PFSK-1 (cell line): Measurements from ENCODE around the gene RASAL2.

ENCODE experiments used
- FOXP2 ChIP-seq: optimal IDR thresholded peaks from 2 replicates; pipeline ENCODE3; 2011; ENCODE audit warnings: borderline replicate concordance, control low read depth, inconsistent platforms; ENCODE audit not compliant: insufficient read depth; ENCODE audit errors: extremely low read length, extremely low read depth
- POLR2AphosphoS5 ChIP-seq: IDR thresholded peaks from 2 replicates; pipeline ENCODE4 v1.6.1; 2012; ENCODE audit warnings: low read depth, mild to moderate bottlenecking, control low read depth, low read length, moderate library complexity
- SIN3A ChIP-seq: IDR thresholded peaks from 2 replicates; pipeline ENCODE4 v1.6.1; 2012; ENCODE audit warnings: mild to moderate bottlenecking, low read length, moderate library complexity, borderline replicate concordance; ENCODE audit not compliant: insufficient read depth
- TAF1 ChIP-seq: IDR thresholded peaks from 2 replicates; pipeline ENCODE4 v1.6.1; 2012; ENCODE audit warnings: low read length, control low read depth, borderline replicate concordance; ENCODE audit not compliant: insufficient read depth
- TF ChIP-seq, protein P1 (sequence below), 2 experiments: IDR thresholded peaks; 2 replicates each; pipeline versions ENCODE4 v1.6.1 to v1.8.0; 2011 to 2012; ENCODE audit warnings: low read depth in 2 of 2, low read length in 2 of 2, control low read depth in 1 of 2, inconsistent platforms in 1 of 2, mild to moderate bottlenecking in 1 of 2, moderate library complexity in 1 of 2; ENCODE audit not compliant: insufficient read depth in 1 of 2

RASAL2 gene

DNA sequence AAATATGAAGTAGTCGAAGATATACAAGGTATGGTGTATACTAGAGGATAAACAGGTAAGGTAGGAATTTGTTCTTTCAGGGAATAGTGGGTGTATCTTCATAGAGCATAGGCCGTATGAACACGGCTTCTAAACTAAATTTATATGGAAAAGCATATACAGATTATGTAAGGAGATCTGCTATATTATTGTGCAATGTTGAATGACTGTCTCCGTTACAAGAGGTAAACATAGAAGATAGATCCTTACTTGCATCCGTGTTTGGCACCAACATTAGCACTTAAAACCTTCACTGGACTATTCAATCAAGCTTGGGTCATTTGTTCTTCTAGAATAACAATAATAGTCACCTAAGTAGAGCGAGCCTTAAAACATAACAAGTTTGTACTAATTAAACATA is 357.0 kb downstream of the RASAL2 start:
- TF ChIP-seq SIN3A, result no peak
- TF ChIP-seq POLR2AphosphoS5, result no peak
- no peak for TF ChIP-seq FOXP2
- no peak for TF ChIP-seq TAF1
- TF ChIP-seq, protein P1, sequence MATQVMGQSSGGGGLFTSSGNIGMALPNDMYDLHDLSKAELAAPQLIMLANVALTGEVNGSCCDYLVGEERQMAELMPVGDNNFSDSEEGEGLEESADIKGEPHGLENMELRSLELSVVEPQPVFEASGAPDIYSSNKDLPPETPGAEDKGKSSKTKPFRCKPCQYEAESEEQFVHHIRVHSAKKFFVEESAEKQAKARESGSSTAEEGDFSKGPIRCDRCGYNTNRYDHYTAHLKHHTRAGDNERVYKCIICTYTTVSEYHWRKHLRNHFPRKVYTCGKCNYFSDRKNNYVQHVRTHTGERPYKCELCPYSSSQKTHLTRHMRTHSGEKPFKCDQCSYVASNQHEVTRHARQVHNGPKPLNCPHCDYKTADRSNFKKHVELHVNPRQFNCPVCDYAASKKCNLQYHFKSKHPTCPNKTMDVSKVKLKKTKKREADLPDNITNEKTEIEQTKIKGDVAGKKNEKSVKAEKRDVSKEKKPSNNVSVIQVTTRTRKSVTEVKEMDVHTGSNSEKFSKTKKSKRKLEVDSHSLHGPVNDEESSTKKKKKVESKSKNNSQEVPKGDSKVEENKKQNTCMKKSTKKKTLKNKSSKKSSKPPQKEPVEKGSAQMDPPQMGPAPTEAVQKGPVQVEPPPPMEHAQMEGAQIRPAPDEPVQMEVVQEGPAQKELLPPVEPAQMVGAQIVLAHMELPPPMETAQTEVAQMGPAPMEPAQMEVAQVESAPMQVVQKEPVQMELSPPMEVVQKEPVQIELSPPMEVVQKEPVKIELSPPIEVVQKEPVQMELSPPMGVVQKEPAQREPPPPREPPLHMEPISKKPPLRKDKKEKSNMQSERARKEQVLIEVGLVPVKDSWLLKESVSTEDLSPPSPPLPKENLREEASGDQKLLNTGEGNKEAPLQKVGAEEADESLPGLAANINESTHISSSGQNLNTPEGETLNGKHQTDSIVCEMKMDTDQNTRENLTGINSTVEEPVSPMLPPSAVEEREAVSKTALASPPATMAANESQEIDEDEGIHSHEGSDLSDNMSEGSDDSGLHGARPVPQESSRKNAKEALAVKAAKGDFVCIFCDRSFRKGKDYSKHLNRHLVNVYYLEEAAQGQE (IDR thresholded peaks at IDR 0.05; ENCODE audit: insufficient read depth in 1 of 2, low read depth in 2 of 2, low read length in 2 of 2), result no peak

DNA sequence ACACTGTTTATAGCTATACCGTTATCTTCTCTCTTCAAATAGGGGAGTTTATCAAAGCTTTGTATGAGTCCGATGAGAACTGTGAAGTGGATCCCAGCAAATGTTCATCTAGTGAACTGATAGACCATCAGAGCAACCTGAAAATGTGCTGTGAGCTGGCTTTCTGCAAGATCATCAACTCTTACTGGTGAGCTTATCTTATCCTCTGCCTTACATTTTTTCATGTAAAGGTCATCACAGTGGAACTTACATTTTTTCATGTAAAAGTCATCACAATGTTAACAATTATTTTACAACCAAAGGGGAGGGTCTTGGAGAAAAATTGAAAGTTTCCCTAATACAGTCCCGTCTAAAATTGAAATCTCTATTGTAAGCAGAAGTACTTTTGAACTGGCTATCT is 357.6 kb downstream of the RASAL2 start:
- no peak for TF ChIP-seq SIN3A
- TF ChIP-seq POLR2AphosphoS5, result no peak
- no peak for TF ChIP-seq FOXP2
- TF ChIP-seq, protein P1 (IDR thresholded peaks at IDR 0.05; ENCODE audit: insufficient read depth in 1 of 2, low read depth in 2 of 2, low read length in 2 of 2), result no peak
- no peak for TF ChIP-seq TAF1

DNA sequence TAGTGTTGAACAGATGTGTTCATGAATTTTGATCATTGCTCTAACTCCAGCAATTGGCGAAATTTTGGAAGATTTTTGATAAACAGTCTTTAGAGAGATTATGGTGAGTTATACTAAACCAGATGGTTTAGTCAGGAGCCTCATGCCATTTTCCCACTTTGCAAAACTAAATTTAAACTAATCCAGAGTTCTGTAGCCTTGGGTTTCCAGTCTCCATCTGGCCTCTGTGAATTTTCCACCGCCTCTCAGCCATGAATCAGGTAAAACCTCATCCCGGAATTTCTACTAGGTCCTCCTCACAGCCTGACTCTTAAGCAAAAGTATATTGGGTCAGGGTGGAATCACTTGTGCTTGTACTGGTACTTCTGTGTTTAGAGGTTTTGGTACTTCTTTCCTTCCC is 358.1 kb downstream of the RASAL2 start:
- TF ChIP-seq TAF1 (no peak), POLR2AphosphoS5 (no peak), SIN3A (no peak), FOXP2 (no peak)
- TF ChIP-seq, protein P1 (IDR thresholded peaks at IDR 0.05; ENCODE audit: insufficient read depth in 1 of 2, low read depth in 2 of 2, low read length in 2 of 2), result no peak

DNA sequence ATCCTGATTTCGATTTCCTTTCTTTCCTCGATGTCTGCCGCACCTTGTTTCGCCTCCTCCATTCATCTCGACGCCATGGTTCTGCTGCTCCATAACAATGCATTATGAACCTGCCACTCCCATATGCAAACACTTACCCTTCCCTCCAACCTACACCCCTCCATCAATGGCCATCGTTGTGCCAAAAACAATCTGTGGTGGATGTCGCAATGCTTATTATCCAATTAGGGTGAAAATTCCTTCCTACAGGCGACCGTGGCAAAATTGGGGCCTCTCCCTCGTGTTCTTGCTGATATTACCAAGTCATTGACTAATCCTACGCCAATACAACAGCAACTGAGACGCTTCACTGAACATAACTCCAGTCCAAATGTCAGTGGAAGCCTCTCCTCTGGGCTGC is 362.6 kb downstream of the RASAL2 start:
- TF ChIP-seq TAF1 (no peak), POLR2AphosphoS5 (no peak), FOXP2 (no peak), SIN3A (no peak)
- TF ChIP-seq, protein P1 (IDR thresholded peaks at IDR 0.05; ENCODE audit: insufficient read depth in 1 of 2, low read depth in 2 of 2, low read length in 2 of 2), result no peak

DNA sequence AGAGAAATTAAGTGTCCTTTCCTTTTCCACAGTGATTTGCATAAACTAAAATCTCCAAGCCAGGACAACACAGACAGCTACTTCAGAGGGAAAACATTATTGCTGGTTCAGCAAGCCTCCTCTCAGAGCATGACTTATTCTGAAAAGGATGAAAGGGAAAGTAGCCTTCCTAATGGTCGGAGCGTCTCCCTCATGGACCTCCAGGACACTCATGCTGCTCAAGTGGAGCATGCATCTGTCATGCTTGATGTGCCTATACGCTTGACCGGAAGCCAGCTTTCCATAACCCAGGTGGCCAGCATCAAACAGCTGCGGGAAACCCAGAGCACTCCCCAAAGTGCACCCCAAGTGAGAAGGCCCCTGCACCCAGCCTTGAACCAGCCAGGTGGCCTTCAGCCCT is 363.7 kb downstream of the RASAL2 start:
- TF ChIP-seq, protein P1 (IDR thresholded peaks at IDR 0.05; ENCODE audit: insufficient read depth in 1 of 2, low read depth in 2 of 2, low read length in 2 of 2), result no peak
- no peak for TF ChIP-seq SIN3A
- TF ChIP-seq TAF1, result no peak
- TF ChIP-seq FOXP2, result no peak
- no peak for TF ChIP-seq POLR2AphosphoS5
